Testis (tissue), 3 donors: ENCODE measurements around the gene DPYD. TPM values are rescaled to one million over a fixed set of nuclear protein-coding genes. Genes with fewer than 3 reads are reported as not detected.

Source experiments
- DNase-seq: peaks from one replicate; pipeline ENCODE4 v3.0.0-alpha.2; 2019
- H3K27ac ChIP-seq, 2 donors: fragments of 200-600 bp; sonication (generic); one replicate each; pipeline ENCODE4 v1.5.1; 2019
- H3K27me3 ChIP-seq: fragments of 200-600 bp; sonication (generic); one replicate; pipeline ENCODE4 v1.5.1; 2019
- H3K36me3 ChIP-seq: fragments of 200-600 bp; sonication (generic); one replicate; pipeline ENCODE4 v1.5.1; 2017; ENCODE audit warnings: low read depth; ENCODE audit errors: missing control alignments
- H3K4me1 ChIP-seq: fragments of 200-600 bp; sonication (generic); one replicate; pipeline ENCODE4 v1.5.1; 2019
- H3K4me3 ChIP-seq, 2 donors: fragments of 200-600 bp; sonication (generic); one replicate each; pipeline ENCODE4 v1.5.1; 2017 to 2019
- H3K9me3 ChIP-seq: fragments of 200-600 bp; sonication (generic); one replicate; pipeline ENCODE4 v1.5.1; 2017
- CTCF ChIP-seq, 3 experiments: fragments of 450-650 bp in 2 of 3; fragments of 200-600 bp in 1 of 3; sonication (generic) in 1 of 3; IDR thresholded peaks; one replicate each; pipeline ENCODE4 v1.5.1; 2016 to 2019; ENCODE audit warnings: antibody characterized with exemption in 3 of 3, mild to moderate bottlenecking in 2 of 3, moderate library complexity in 1 of 3
- POLR2A ChIP-seq: fragments of 450-650 bp; IDR thresholded peaks from one replicate; pipeline ENCODE4 v1.6.1; 2017; ENCODE audit warnings: antibody characterized with exemption, mild to moderate bottlenecking, moderate library complexity
- WGBS, 2 donors: methylation state at CpG; one replicate each; pipeline ENCODE4 v1.1.5; 2018; 5-methylcytosine and 5-hydroxymethylcytosine counted together
- intact Hi-C: fragments of 100-400 bp; cut with DNase I; formaldehyde crosslinking; loops from one replicate; pipeline ENCODE4 v1.15.1; 2023; ENCODE audit warnings: low total_unique reads
- polyA plus RNA-seq: library from polyadenylated mRNA; stranded (reverse); fragments of 350-450 nt; fragmentation: Illumina TruSeq; extraction: RNeasy Lipid Tissue Mini Kit (QIAGEN cat#74804); gene quantifications from one replicate; pipeline ENCODE4 v1.2.3, GENCODE V29; 2014; ENCODE audit warnings: low read depth, low replicate concordance; ENCODE audit not compliant: insufficient read depth
- total RNA-seq, 2 donors: library from RNA; depleted of rRNA; stranded (reverse); fragments of >200 nt; gene quantifications; one replicate each; pipeline ENCODE4 v1.2.3, GENCODE V29; 2016

DPYD gene
- total and polyA plus RNA-seq, 3 donors from 2014 or later = 6.7 to 14.7 (median 11.5) TPM

GRCh38 chr1:97739596-97740103 lies 181.2 kb downstream of the DPYD start:
- intact Hi-C loops = no loop called here
- no peak for TF ChIP-seq CTCF (IDR thresholded peaks at IDR 0.05)
- TF ChIP-seq POLR2A = no peak
- WGBS, 2 donors = 93 to 97% methylated on average over 2 of the region's 2 CpGs
- Histone ChIP-seq H3K9me3 (no peaks in the 10 kb centered on the region), H3K27ac (no peak overlapping the region), H3K36me3 (no peaks in the 10 kb centered on the region), H3K27me3 (no peaks in the 10 kb centered on the region), H3K4me3 (no peak overlapping the region), H3K4me1 (no peaks in the 10 kb centered on the region)
- no peak for DNase-seq

GRCh38 chr1:97738270-97738669 lies 182.6 kb downstream of the DPYD start:
- Histone ChIP-seq H3K36me3 (no peaks in the 10 kb centered on the region), H3K4me3 (no peak overlapping the region), H3K27me3 (no peaks in the 10 kb centered on the region), H3K4me1 (no peaks in the 10 kb centered on the region), H3K27ac (no peak overlapping the region), H3K9me3 (no peaks in the 10 kb centered on the region)
- 88 to 97% methylated on average over 3 of the region's 3 CpGs for WGBS, 2 donors
- DNase-seq = no peak
- intact Hi-C loops = no loop called here
- TF ChIP-seq POLR2A = no peak
- no peak for TF ChIP-seq CTCF (IDR thresholded peaks at IDR 0.05)

- intact Hi-C loops = no loop called here
- 94 to 95% methylated on average over 6 of the region's 6 CpGs for WGBS, 2 donors
Measured at GRCh38 chr1:97730271-97730670, 190.6 kb downstream of the DPYD start.

GRCh38 chr1:97728436-97728835 lies 192.4 kb downstream of the DPYD start:
- WGBS, 2 donors = 100% methylated on average over 1 of the region's 1 CpG
- Histone ChIP-seq H3K36me3 (no peaks in the 10 kb centered on the region), H3K4me3 (no peak overlapping the region), H3K27ac (no peak overlapping the region), H3K27me3 (no peaks in the 10 kb centered on the region), H3K4me1 (no peaks in the 10 kb centered on the region), H3K9me3 (no peaks in the 10 kb centered on the region)
- no peak for TF ChIP-seq CTCF (IDR thresholded peaks at IDR 0.05)
- no peak for TF ChIP-seq POLR2A
- intact Hi-C loops = no loop called here
- DNase-seq = no peak

More at GRCh38 chr1:97730271-97730670, 190.6 kb downstream of the DPYD start:
- no peaks in the 10 kb centered on the region for H3K27me3 ChIP-seq
- TF ChIP-seq POLR2A = no peak
- TF ChIP-seq CTCF (IDR thresholded peaks at IDR 0.05) = no peak
- H3K36me3 ChIP-seq = no peaks in the 10 kb centered on the region
- H3K27ac ChIP-seq = no peak overlapping the region
- no peak overlapping the region for H3K4me3 ChIP-seq
- no peaks in the 10 kb centered on the region for H3K4me1 ChIP-seq
- no peaks in the 10 kb centered on the region for H3K9me3 ChIP-seq
- no peak for DNase-seq

- H3K4me3 ChIP-seq = no peak overlapping the region
- no peaks in the 10 kb centered on the region for H3K27me3 ChIP-seq
- H3K4me1 ChIP-seq = no peaks in the 10 kb centered on the region
- H3K9me3 ChIP-seq = no peaks in the 10 kb centered on the region
- no peak overlapping the region for H3K27ac ChIP-seq
- no peaks in the 10 kb centered on the region for H3K36me3 ChIP-seq
- DNase-seq = no peak
- intact Hi-C loops = no loop called here
- TF ChIP-seq CTCF (IDR thresholded peaks at IDR 0.05) (no peak), POLR2A (no peak)
Measured at GRCh38 chr1:97727029-97727428, 193.8 kb downstream of the DPYD start.
